Anterior cingulate cortex (tissue), 58 donors: ENCODE results near the gene PTK7.
"Not testable (repeated sequence)": the region's sequence is repeated elsewhere in the genome, so short reads cannot be mapped to it uniquely, and the experiment has no call there.

Source experiments
- DNase-seq, 58 donors: peaks; one replicate each; lab custom pipeline; 2025; lab: John Stamatoyannopoulos, UW

PTK7 gene

GRCh38 chr6:43107344-43108062, 31.4 kb downstream of the PTK7 start:
- DNase-seq: no peak

GRCh38 chr6:43113431-43114260, 37.5 kb downstream of the PTK7 start:
- no peak for DNase-seq

- DNase-seq: no peak
These were observed 39.3 kb downstream of the PTK7 start for GRCh38 chr6:43115365-43115764.

GRCh38 chr6:43117466-43117865, 41.4 kb downstream of the PTK7 start:
- not testable (repeated sequence) for DNase-seq

- DNase-seq: no peak
These were observed 43.4 kb downstream of the PTK7 start for GRCh38 chr6:43119482-43119881.

GRCh38 chr6:43120101-43120763, 44.1 kb downstream of the PTK7 start:
- no peak for DNase-seq

GRCh38 chr6:43120944-43121913, 45.1 kb downstream of the PTK7 start:
- peak in 1 of 58 donors; percentile 21 for DNase-seq

GRCh38 chr6:43122146-43122545, 46.0 kb downstream of the PTK7 start:
- no peak for DNase-seq

GRCh38 chr6:43123461-43124314, 47.6 kb downstream of the PTK7 start:
- DNase-seq: peak in 11 of 58 donors; percentile 5 to 31 (median 15)

- no peak for DNase-seq
These were observed 48.4 kb downstream of the PTK7 start for GRCh38 chr6:43124481-43124880.

GRCh38 chr6:43125119-43125518, 49.0 kb downstream of the PTK7 start:
- DNase-seq: no peak

GRCh38 chr6:43125555-43125954, 49.4 kb downstream of the PTK7 start:
- DNase-seq: no peak

- DNase-seq: no peak
These were observed 51.1 kb downstream of the PTK7 start for GRCh38 chr6:43127180-43127579.

- no peak for DNase-seq
These were observed 51.8 kb downstream of the PTK7 start for GRCh38 chr6:43127877-43128276.

GRCh38 chr6:43128926-43129325, 52.8 kb downstream of the PTK7 start:
- DNase-seq: no peak

- DNase-seq: no peak
These were observed 53.5 kb downstream of the PTK7 start for GRCh38 chr6:43129434-43130194.

- no peak for DNase-seq
These were observed 54.3 kb downstream of the PTK7 start for GRCh38 chr6:43130429-43130828.

- not testable (repeated sequence) for DNase-seq
These were observed 55.3 kb downstream of the PTK7 start for GRCh38 chr6:43131379-43131778.
